ENCODE measurements around the gene GAREM2.
"Not testable (repeated sequence)": the region's sequence is repeated elsewhere in the genome, so short reads cannot be mapped to it uniquely, and the experiment has no call there.

GAREM2 gene

GRCh38 chr2:26172871-26173775 is at the start of gene GAREM2:
Gene GAREM2, plus strand, starts transcription at chr2:26173088. Its CDS starts 133 bp downstream, at chr2:26173221.
- DNase-seq = no peak

DNA sequence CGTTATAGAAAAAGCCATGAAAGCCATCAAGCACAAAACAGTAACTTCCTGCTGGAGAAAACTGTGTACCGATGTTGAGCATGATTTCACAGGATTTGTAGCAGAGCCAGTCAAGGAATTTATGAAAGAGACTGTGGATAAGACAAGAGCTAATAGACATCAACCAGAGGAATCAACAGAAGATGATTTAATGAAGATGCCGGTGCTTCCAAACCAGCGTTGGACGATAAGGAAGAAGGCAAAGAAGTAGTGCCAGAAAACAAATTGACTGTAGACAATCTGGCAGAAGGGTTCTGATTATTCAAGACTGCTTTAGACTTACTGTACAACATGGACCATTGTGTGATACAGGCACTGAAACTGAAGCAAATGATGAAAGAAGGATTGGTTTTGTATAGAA is 49.5 kb upstream of the GAREM2 start:
- no peak for DNase-seq

DNA sequence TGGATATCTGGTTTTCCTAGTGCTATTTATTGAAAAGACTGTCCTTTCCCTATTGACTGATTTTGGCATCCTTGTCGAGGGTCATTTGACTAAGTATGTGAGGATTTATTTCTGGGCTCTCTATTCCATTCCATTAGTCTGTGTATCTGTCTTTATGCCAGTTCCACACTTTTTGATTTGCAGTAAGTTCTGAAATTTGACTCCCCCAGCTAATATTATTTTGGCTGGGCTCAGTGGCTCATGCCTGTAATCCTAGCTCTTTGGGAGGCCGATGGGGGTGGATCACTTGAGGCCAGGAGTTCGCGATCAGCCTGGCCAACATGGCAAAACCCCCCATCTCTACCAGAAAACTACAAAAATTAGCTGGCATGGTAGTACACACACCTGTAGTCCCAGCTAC is 46.8 kb upstream of the GAREM2 start:
- no peak for DNase-seq

- DNase-seq = no peak
Observed at GRCh38 chr2:26128176-26128575, 44.7 kb upstream of the GAREM2 start.

GRCh38 chr2:26130763-26131162 is 42.1 kb upstream of the GAREM2 start:
- DNase-seq = no peak

DNA sequence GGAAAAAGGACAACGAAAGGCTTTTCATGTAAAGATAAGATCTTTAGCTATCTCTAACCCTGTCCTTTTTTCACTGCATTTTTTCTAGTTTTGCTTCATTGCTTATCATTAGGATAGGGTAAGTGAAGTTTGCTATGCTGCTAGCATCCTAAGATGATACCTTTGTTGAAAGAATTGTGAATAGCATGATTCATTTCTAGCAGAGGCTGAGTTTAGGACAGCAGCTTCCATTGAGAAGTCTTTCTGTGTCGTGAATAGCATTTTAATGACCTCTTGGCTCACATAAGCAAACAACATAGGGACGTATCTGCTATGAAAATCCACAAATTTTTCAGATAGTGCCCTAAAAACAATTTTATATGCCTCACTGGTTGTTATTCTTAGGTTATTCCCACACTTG is 36.4 kb upstream of the GAREM2 start:
- DNase-seq = no peak

GRCh38 chr2:26139269-26140183 is 33.4 kb upstream of the GAREM2 start:
- no peak for DNase-seq

DNA sequence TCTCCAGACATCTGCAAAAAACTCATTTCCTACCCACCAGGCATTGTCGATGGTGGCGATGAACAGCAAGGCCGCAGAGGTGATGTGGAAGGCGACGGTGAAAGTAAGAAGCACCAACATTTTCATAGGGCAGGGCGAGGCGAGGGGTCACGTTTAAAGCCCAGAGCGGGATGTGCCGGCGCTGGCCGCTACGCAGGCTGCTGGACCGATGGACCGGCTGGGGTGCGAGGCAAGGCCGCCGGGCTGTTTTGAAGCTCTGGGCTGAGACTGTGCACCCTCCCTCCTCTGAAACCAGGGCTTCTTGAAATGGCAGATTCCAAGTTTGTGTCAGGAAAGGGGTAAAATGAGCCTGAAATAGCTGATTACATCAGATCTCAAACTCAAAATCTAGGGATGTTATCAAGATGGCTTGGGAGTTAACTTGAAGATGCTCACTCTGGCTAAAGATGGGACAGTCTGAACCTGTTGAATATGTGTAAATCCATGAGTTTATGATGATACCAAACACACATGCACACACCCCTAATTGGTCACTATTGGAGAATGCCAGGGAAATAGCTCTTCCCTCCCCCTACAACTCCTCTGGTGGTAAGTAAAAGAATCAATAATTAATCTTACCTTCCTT is 31.6 kb upstream of the GAREM2 start:
- no peak for DNase-seq

DNA sequence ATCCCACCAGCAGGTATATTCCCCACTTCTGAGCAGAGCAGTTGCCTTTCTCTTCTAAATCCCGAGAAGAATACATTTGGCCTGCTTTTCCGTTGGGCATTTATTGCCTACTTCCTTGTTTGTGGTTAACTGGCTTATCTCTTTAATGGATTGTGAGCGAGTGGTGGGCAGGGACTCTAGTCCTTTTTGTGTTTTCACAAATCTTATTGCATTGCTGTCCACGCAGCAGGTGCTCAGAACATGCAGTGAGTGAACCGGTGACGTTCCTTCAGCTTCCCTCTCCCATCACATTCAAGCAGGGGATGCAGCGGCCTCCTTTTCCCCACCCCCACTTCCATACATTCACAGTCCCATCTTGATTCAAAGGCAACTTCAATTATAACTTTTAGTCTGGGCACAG is 28.9 kb upstream of the GAREM2 start:
- DNase-seq = no peak

GRCh38 chr2:26144953-26145680 is 27.8 kb upstream of the GAREM2 start:
- DNase-seq = peak; percentile 33

DNA sequence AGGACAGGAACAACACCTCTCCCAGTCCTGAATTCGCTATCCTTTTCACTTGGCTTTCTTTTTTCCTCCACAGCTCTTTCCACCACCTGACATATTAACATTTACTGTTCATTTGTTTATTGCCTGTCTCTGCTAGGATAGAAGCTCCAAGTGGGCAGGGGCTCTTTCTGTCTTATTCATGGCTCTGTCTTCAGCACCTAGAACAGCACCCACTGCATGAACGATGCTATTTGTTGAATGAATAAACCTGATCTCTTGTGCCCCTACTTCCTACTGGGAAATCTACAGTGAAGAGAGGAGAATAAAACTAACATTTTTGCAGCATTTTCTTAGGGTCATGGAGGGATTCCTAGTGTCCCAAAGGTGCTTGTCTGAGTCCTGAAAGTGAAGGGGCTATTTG is 24.4 kb upstream of the GAREM2 start:
- DNase-seq = no peak

GRCh38 chr2:26150243-26150642 is 22.6 kb upstream of the GAREM2 start:
- no peak for DNase-seq

- DNase-seq = no peak
Observed at GRCh38 chr2:26157580-26157979, 15.3 kb upstream of the GAREM2 start.

GRCh38 chr2:26161926-26162325 is 11.0 kb upstream of the GAREM2 start:
- DNase-seq = no peak

GRCh38 chr2:26162963-26163362 is 9.9 kb upstream of the GAREM2 start:
- no peak for DNase-seq

GRCh38 chr2:26164231-26164630 is 8.7 kb upstream of the GAREM2 start:
- DNase-seq = no peak

- DNase-seq = no peak
Observed at GRCh38 chr2:26164641-26165211, 8.2 kb upstream of the GAREM2 start.

DNA sequence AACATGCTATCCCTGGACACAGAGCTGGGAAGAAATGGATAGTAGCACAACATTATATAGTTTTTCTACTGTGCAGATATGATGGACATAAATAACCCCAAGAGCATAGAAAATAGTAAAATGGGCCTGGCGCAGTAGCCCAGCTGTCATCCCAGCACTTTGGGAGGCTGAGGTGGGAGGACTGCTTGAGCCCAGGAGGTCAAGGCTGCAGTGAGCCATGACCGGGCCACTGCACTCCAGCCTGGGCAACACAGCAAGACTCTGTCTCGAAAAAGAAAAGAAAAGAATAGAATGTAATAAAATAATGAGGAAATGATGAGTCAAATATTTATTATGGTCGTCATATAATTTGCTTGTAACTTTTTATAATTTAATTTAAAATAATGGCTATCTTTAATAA is 7.5 kb upstream of the GAREM2 start:
- DNase-seq = no peak

DNA sequence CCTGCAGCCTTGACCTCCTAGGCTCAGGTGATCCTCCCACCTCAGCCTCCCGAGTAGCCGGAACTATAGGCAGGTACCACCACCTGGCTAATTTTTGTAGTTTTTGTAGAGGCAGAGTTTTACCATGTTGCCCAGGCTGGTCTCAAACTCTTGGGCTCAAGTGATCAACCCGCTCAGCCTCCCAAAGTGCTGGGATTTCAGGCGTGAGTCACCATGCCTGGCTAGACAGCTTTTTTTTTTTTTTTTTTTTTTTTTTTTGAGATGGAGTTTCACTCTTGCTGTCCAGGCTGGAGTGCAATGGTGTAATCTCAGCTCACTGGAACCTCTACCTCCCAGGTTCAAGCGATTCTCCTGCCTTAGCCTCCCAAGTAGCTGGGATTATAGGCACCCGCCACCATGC is 6.3 kb upstream of the GAREM2 start:
- not testable (repeated sequence) for DNase-seq

- no peak for DNase-seq
Observed at GRCh38 chr2:26168785-26169184, 4.1 kb upstream of the GAREM2 start.

GRCh38 chr2:26169226-26169625 is 3.7 kb upstream of the GAREM2 start:
- DNase-seq = no peak

DNA sequence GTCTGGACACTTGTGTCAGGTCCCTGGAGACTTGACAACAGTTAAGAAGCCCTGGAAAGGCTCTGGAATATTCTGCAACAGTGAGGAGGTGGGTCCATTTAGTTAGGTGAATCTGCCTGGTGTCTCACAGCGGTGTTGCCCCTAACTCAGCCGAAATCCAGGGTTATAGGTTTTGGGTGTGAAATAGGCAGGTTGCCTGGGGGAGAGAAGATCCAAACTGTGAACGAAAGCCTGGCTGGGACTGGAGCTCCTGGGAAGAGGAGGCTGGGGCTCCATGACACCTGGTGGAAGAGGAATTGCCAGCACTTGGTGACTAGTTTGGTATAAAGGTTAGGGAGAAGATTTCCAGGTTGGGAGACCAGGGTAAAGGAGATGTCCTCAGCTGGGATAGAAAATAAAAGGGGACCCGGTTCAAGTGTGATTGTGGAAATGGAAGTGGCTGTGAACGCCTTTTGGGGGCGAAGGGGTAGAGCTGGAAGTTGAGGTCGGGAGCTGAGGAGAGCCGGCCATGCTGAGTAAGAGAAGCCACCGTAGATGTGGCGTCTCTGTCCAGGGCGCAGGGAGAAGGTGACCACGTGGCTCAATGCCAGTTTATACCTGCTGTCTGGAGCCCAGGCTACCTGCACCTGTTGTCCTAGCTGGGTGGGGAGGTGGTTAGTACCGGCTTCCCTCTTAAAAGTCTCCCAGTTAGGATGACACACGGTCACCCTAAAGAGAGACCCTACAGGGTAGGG is 3.0 kb upstream of the GAREM2 start:
- DNase-seq = no peak
